ENCODE measurements around the gene MEIG1. TPM values are rescaled to one million over a fixed set of nuclear protein-coding genes. Genes with fewer than 3 reads are reported as not detected.

Gene MEIG1, protein sequence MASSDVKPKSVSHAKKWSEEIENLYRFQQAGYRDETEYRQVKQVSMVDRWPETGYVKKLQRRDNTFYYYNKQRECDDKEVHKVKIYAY
- not detected in 2 replicates for total RNA-seq (ENCODE audit: low replicate concordance)

DNA sequence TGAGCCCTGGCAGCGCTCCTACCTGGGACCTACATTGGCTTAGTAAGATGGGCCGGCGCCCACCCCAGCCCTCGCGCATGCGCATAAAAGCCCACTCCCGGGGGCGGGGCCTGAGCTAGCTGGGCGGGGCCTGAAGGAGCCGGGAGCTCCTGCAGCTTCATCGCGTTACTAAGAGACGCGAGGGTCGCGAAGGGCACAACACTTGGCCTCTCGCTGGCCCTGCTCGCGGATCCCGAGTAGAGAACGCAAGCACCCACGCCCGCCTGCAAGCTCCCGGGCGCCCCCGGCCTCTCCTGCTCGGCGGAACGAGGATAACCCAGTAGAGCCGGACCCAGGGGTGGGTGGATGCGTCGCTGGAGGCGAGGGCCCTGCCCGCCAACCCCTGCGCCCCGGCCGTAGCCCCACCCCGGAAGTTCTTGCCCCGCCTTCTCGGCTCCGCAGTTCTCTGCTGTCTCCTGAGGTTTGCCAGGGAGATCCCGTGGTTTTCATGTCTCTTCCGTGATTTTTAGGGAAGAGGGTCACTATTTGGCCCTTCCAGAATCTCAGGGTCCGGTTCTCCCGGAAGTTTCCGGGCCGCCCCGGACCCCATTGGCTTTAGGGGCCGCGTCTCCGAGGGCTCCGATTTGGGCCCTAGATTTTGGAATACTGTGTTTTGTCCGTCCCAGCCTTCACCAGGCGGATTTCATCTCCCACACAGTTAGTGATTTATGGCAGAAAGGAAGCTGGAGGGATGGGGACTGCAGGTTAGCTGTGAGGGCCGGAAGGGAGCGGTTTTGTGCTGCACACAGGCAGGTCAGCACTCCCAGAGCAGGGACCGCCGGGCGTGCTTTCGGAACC lies at the start of gene MEIG1:
MEIG1 (plus strand) TSS at position 168 of the 837 bp plus-strand sequence. CDS start 7,081 bp downstream, outside the sequence.
- peak within 1 kb of the TSS; percentile 85 for H3K4me3 ChIP-seq (ENCODE audit: low read depth, low read length)
- TF ChIP-seq, protein P1, sequence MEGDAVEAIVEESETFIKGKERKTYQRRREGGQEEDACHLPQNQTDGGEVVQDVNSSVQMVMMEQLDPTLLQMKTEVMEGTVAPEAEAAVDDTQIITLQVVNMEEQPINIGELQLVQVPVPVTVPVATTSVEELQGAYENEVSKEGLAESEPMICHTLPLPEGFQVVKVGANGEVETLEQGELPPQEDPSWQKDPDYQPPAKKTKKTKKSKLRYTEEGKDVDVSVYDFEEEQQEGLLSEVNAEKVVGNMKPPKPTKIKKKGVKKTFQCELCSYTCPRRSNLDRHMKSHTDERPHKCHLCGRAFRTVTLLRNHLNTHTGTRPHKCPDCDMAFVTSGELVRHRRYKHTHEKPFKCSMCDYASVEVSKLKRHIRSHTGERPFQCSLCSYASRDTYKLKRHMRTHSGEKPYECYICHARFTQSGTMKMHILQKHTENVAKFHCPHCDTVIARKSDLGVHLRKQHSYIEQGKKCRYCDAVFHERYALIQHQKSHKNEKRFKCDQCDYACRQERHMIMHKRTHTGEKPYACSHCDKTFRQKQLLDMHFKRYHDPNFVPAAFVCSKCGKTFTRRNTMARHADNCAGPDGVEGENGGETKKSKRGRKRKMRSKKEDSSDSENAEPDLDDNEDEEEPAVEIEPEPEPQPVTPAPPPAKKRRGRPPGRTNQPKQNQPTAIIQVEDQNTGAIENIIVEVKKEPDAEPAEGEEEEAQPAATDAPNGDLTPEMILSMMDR (IDR thresholded peaks at IDR 0.05; ENCODE audit: insufficient read depth, low read length), result no peak
- peak; percentile 96 for DNase-seq (ENCODE audit: low read depth)

DNA sequence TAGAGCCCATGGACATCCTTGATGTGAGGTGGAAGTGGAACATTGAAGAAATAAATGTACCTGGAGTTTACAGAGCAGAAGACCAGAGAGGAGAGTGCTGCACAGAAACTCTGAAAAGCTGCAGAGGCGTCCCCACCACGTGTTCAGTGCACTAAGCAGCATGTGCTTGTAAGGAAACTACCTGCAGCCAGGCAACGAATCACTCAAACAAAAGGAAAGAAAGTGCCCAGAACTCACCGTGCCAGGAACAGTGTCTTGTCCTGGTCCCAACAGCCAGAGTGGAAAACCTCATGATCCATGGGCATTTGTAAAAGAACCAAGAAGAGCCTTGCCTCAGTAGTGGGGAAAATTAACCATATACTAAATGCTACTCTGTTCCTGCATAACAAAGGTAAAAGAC lies 48.2 kb upstream of the MEIG1 start:
- H3K4me3 ChIP-seq (ENCODE audit: low read depth, low read length), result no peak overlapping the region
- TF ChIP-seq, protein P1 (IDR thresholded peaks at IDR 0.05; ENCODE audit: insufficient read depth, low read length), result no peak
- DNase-seq (ENCODE audit: low read depth), result no peak

DNA sequence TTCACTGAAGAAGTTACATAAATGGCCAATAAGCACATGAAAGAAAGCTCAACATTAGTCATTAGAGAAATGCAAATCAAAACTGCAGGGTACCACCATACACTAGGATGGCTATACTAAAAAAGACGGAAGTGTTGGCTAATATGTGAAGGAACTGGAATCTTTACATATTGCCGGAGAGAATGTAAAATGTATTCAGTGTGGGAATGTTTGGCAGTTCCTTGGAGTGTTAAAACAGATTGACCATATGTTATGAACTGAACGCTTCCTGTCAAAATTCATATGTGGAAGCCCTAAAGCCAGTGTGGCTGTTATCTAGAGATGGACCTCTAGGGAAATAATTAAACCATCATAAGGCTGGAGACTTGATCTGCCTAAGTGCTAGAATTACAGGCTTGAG lies 47.4 kb upstream of the MEIG1 start:
- TF ChIP-seq, protein P1 (IDR thresholded peaks at IDR 0.05; ENCODE audit: insufficient read depth, low read length), result no peak
- H3K4me3 ChIP-seq (ENCODE audit: low read depth, low read length), result no peak overlapping the region
- no peak for DNase-seq (ENCODE audit: low read depth)

DNA sequence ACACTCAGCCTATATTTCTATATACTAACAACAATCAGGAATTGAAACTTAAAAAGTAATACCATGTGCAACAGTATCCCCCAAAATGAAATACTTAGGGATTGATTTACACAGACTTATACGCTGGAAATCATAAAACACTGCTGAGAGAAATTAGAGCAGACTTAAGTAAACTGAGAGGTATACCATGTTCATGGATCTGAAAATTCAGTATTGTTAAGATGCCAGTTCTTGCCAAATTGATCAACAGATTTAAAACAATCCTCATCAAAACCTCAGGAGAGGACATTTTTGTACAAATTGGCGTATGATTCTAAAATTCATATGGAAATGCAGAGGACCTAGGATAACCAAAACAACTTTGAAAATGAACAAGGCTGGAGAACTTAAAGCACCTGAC lies 42.6 kb upstream of the MEIG1 start:
- TF ChIP-seq, protein P1 (IDR thresholded peaks at IDR 0.05; ENCODE audit: insufficient read depth, low read length), result no peak
- no peak for DNase-seq (ENCODE audit: low read depth)
- H3K4me3 ChIP-seq (ENCODE audit: low read depth, low read length), result no peak overlapping the region

DNA sequence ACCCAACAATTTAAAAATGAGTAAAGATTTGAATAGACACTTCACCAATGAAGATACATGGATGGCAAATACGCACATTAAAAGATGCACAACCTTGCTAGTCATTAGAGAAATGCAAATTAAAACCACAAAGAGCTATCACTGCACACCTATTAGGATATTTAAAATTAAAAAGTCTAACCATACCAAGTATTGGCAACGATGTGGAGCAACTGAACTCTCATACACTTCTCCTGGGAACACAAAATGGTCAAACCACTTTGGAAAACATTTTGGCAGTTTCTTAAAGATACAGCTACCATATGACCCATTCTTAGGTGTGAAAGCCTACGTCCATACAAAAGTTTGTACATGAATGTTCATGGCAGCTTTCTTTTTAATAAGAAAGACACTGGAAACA lies 41.4 kb upstream of the MEIG1 start:
- TF ChIP-seq, protein P1 (IDR thresholded peaks at IDR 0.05; ENCODE audit: insufficient read depth, low read length), result no peak
- H3K4me3 ChIP-seq (ENCODE audit: low read depth, low read length), result no peak overlapping the region
- DNase-seq (ENCODE audit: low read depth), result no peak

DNA sequence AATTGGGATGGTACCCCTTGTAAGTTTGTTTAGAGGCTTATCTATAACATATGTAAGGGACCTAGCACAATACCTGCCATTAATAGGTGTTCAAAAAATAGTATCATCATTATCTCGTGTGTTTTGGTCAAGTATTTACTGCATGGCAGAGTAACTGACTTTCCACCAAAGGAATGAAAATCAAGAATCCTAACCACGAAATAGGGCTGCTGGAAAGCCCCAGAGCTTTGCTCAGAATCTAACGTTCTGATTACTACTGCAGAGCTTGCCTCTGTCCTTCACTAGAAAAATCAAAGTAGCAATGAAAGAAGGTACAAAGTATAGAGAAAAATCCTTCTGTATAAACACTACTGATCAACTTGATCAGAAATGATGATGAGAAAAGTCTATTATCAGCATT lies 40.2 kb upstream of the MEIG1 start:
- DNase-seq (ENCODE audit: low read depth), result no peak
- TF ChIP-seq, protein P1 (IDR thresholded peaks at IDR 0.05; ENCODE audit: insufficient read depth, low read length), result no peak
- H3K4me3 ChIP-seq (ENCODE audit: low read depth, low read length), result no peak overlapping the region

All from fibroblast of the aortic adventitia (primary cell).